Measurements from ENCODE around the gene RIPK4. TPM values are rescaled to one million over a fixed set of nuclear protein-coding genes. Genes with fewer than 3 reads are reported as not detected.
"Not testable (repeated sequence)": the region's sequence is repeated elsewhere in the genome, so short reads cannot be mapped to it uniquely, and the experiment has no call there.

Gene RIPK4
- total and polyA plus RNA-seq, 2 experiments from 2014 or later, result 0.46 to 0.54 TPM

- Histone ChIP-seq H3K4me3 (no peak overlapping the region), H3K9ac (no peak overlapping the region), H2AFZ (no peak overlapping the region), H3F3A (ENCODE audit: insufficient read depth) (no peaks in the 10 kb centered on the region), H3K4me2 (ENCODE audit: unreplicated experiment) (no peak overlapping the region), H4K20me1 (ENCODE audit: insufficient read depth) (no peaks in the 10 kb centered on the region), H3K9me3 (ENCODE audit: low read depth) (no peaks in the 10 kb centered on the region), H3K9me2 (ENCODE audit: insufficient read depth) (no peaks in the 10 kb centered on the region), H3K36me3 (ENCODE audit: low read depth) (no peaks in the 10 kb centered on the region), H3K27ac (no peak overlapping the region), H3K27me3 (replicated peaks; ENCODE audit: insufficient read depth) (no peaks in the 10 kb centered on the region), H3K4me1 (ENCODE audit: insufficient read depth) (no peaks in the 10 kb centered on the region), H3K79me2 (ENCODE audit: insufficient read depth) (no peaks in the 10 kb centered on the region)
- no peak for TF ChIP-seq EZH2 (IDR thresholded peaks at IDR 0.05; ENCODE audit: insufficient read depth, poor library complexity, severe bottlenecking)
- no peak for TF ChIP-seq EZH2phosphoT487 (IDR thresholded peaks at IDR 0.05; ENCODE audit: insufficient read depth, low read depth)
- no peak for DNase-seq
- 76 to 80% methylated on average over 6 of the region's 6 CpGs for WGBS, 2 experiments (ENCODE audit: low coverage in 1 of 2, low lambda C conversion rate in 2 of 2, missing lambda C conversion rate in 2 of 2)
- in situ Hi-C loops (cut with MboI), result no loop called here
These were observed 47.2 kb downstream of the RIPK4 start for GRCh38 chr21:41719691-41720090.

GRCh38 chr21:41717573-41718330 lies 49.1 kb downstream of the RIPK4 start:
- Histone ChIP-seq H3K9me2 (ENCODE audit: insufficient read depth) (no peaks in the 10 kb centered on the region), H3K9ac (no peak overlapping the region), H4K20me1 (ENCODE audit: insufficient read depth) (no peaks in the 10 kb centered on the region), H3F3A (ENCODE audit: insufficient read depth) (no peaks in the 10 kb centered on the region), H3K79me2 (ENCODE audit: insufficient read depth) (no peaks in the 10 kb centered on the region), H3K27me3 (replicated peaks; ENCODE audit: insufficient read depth) (no peaks in the 10 kb centered on the region), H3K4me2 (ENCODE audit: unreplicated experiment) (no peak overlapping the region), H3K36me3 (ENCODE audit: low read depth) (no peaks in the 10 kb centered on the region), H2AFZ (no peak overlapping the region), H3K4me3 (no peak overlapping the region), H3K27ac (no peak overlapping the region), H3K9me3 (ENCODE audit: low read depth) (no peaks in the 10 kb centered on the region), H3K4me1 (ENCODE audit: insufficient read depth) (no peaks in the 10 kb centered on the region)
- no peak for TF ChIP-seq EZH2 (IDR thresholded peaks at IDR 0.05; ENCODE audit: insufficient read depth, poor library complexity, severe bottlenecking)
- TF ChIP-seq EZH2phosphoT487 (IDR thresholded peaks at IDR 0.05; ENCODE audit: insufficient read depth, low read depth), result no peak
- in situ Hi-C loops (cut with MboI), result no loop called here
- DNase-seq, result no peak
- 80 to 84% methylated on average over 15 of the region's 15 CpGs for WGBS, 2 experiments (ENCODE audit: low coverage in 1 of 2, low lambda C conversion rate in 2 of 2, missing lambda C conversion rate in 2 of 2)

- Histone ChIP-seq H3K79me2 (ENCODE audit: insufficient read depth) (no peaks in the 10 kb centered on the region), H3K9me2 (ENCODE audit: insufficient read depth) (no peaks in the 10 kb centered on the region), H3K36me3 (ENCODE audit: low read depth) (no peaks in the 10 kb centered on the region), H3K4me2 (ENCODE audit: unreplicated experiment) (no peak overlapping the region), H3K4me1 (ENCODE audit: insufficient read depth) (no peaks in the 10 kb centered on the region), H2AFZ (no peak overlapping the region), H4K20me1 (ENCODE audit: insufficient read depth) (no peaks in the 10 kb centered on the region), H3F3A (ENCODE audit: insufficient read depth) (no peaks in the 10 kb centered on the region), H3K9me3 (ENCODE audit: low read depth) (no peaks in the 10 kb centered on the region), H3K9ac (no peak overlapping the region), H3K27me3 (replicated peaks; ENCODE audit: insufficient read depth) (no peaks in the 10 kb centered on the region), H3K4me3 (no peak overlapping the region), H3K27ac (no peak overlapping the region)
- no peak for DNase-seq
- WGBS, 2 experiments (ENCODE audit: low coverage in 1 of 2, low lambda C conversion rate in 2 of 2, missing lambda C conversion rate in 2 of 2), result 43 to 57% methylated on average over 6 to 7 of the region's 7 CpGs
- TF ChIP-seq EZH2 (IDR thresholded peaks at IDR 0.05; ENCODE audit: insufficient read depth, poor library complexity, severe bottlenecking) (no peak), EZH2phosphoT487 (IDR thresholded peaks at IDR 0.05; ENCODE audit: insufficient read depth, low read depth) (no peak)
- in situ Hi-C loops (cut with MboI), result no loop called here
These were observed 50.1 kb downstream of the RIPK4 start for GRCh38 chr21:41716751-41717150.

GRCh38 chr21:41715649-41716281 lies 51.1 kb downstream of the RIPK4 start:
- H3F3A ChIP-seq (ENCODE audit: insufficient read depth), result no peaks in the 10 kb centered on the region
- no peak overlapping the region for H3K4me3 ChIP-seq
- no peaks in the 10 kb centered on the region for H3K9me3 ChIP-seq (ENCODE audit: low read depth)
- H4K20me1 ChIP-seq (ENCODE audit: insufficient read depth), result no peaks in the 10 kb centered on the region
- in situ Hi-C loops (cut with MboI), result no loop called here
- H3K4me2 ChIP-seq (ENCODE audit: unreplicated experiment), result no peak overlapping the region
- no peak overlapping the region for H3K9ac ChIP-seq
- no peaks in the 10 kb centered on the region for H3K36me3 ChIP-seq (ENCODE audit: low read depth)
- no peaks in the 10 kb centered on the region for H3K9me2 ChIP-seq (ENCODE audit: insufficient read depth)
- no peak for DNase-seq
- H3K27me3 ChIP-seq (replicated peaks; ENCODE audit: insufficient read depth), result no peaks in the 10 kb centered on the region
- H3K79me2 ChIP-seq (ENCODE audit: insufficient read depth), result no peaks in the 10 kb centered on the region
- no peak overlapping the region for H2AFZ ChIP-seq
- no peak for TF ChIP-seq EZH2phosphoT487 (IDR thresholded peaks at IDR 0.05; ENCODE audit: insufficient read depth, low read depth)
- TF ChIP-seq EZH2 (IDR thresholded peaks at IDR 0.05; ENCODE audit: insufficient read depth, poor library complexity, severe bottlenecking), result no peak
- no peaks in the 10 kb centered on the region for H3K4me1 ChIP-seq (ENCODE audit: insufficient read depth)
- 67 to 70% methylated on average over 8 of the region's 8 CpGs for WGBS, 2 experiments (ENCODE audit: low coverage in 1 of 2, low lambda C conversion rate in 2 of 2, missing lambda C conversion rate in 2 of 2)
- no peak overlapping the region for H3K27ac ChIP-seq

- WGBS, 2 experiments (ENCODE audit: low coverage in 1 of 2, low lambda C conversion rate in 2 of 2, missing lambda C conversion rate in 2 of 2), result 59 to 65% methylated on average over 13 of the region's 13 CpGs
- not testable (repeated sequence) for H3K27me3 ChIP-seq (replicated peaks; ENCODE audit: insufficient read depth); H3K4me1 ChIP-seq (ENCODE audit: insufficient read depth)
These were observed 52.5 kb downstream of the RIPK4 start for GRCh38 chr21:41714299-41714865.

More at GRCh38 chr21:41714299-41714865, 52.5 kb downstream of the RIPK4 start:
- H3F3A ChIP-seq (ENCODE audit: insufficient read depth); H3K4me2 ChIP-seq (ENCODE audit: unreplicated experiment); H3K36me3 ChIP-seq (ENCODE audit: low read depth); H3K9ac ChIP-seq; H3K79me2 ChIP-seq (ENCODE audit: insufficient read depth); H2AFZ ChIP-seq; DNase-seq; H3K27ac ChIP-seq; H3K9me3 ChIP-seq (ENCODE audit: low read depth); H3K4me3 ChIP-seq; in situ Hi-C loops (cut with MboI); H3K9me2 ChIP-seq (ENCODE audit: insufficient read depth); H4K20me1 ChIP-seq (ENCODE audit: insufficient read depth): not testable (repeated sequence)
